Prostate gland (tissue), 2 donors: Measurements from ENCODE around the gene RIPK1.

Experiments used
- CTCF ChIP-seq, 4 experiments: fragments of 200-600 bp in 2 of 4; fragments of 450-650 bp in 2 of 4; sonication (generic) in 2 of 4; IDR thresholded peaks; 1 replicate in 3 of 4; 2 replicates in 1 of 4; pipeline ENCODE4 v1.5.1; 2016 to 2019; ENCODE audit warnings: antibody characterized with exemption in 4 of 4, mild to moderate bottlenecking in 2 of 4, moderate library complexity in 2 of 4
- POLR2AphosphoS5 ChIP-seq: sonication (generic); formaldehyde crosslinking; IDR thresholded peaks from one replicate; pipeline ENCODE4 v1.6.1; 2017; ENCODE audit warnings: antibody characterized with exemption

- no peak for TF ChIP-seq CTCF (IDR thresholded peaks at IDR 0.05)
- TF ChIP-seq POLR2AphosphoS5 = no peak
These were observed 15.1 kb upstream of the RIPK1 start for GRCh38 chr6:3053231-3053508.
